NK-92 (cell line): Measurements from ENCODE around the gene RHOV.

ENCODE experiments used
- DNase-seq: peaks from one replicate; lab custom pipeline; 2025; ENCODE audit not compliant: unreplicated experiment; lab: John Stamatoyannopoulos, UW

Gene RHOV, protein sequence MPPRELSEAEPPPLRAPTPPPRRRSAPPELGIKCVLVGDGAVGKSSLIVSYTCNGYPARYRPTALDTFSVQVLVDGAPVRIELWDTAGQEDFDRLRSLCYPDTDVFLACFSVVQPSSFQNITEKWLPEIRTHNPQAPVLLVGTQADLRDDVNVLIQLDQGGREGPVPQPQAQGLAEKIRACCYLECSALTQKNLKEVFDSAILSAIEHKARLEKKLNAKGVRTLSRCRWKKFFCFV

DNA sequence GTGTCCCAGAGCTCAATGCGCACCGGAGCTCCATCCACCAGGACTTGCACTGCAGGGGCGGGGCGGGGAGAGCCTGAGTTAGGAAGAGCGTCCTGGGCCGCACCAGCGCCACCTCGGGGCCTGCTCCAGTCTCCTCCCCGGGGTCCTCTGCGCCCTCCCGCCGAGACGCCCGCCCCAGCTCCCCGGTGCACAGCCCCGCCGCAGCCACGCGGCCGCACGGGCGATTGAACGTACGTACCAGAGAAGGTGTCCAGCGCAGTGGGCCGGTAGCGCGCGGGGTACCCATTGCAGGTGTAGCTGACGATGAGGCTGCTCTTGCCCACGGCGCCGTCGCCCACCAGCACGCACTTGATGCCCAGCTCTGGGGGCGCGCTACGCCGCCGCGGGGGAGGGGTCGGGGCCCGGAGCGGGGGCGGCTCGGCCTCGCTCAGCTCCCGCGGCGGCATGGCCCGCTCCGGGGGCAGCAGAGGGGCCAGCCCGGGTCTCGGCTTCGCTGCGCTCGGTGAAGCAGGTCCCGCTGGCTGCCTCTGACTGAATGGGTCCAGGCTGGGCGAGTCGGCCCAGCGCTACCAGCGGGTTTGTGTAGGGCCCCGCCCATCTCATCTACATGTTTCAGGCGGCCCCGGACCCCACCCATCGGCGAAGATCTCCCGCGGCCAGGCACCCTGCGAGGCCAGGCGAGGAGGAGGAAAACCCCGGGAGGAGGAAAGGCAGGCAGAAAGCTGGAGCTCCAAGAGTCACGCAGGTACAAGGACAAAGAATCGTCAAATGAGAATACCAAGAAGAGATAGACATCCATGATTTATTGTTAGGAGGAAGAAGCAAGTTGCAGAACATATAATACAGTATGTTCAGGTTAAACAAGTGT lies at the start of gene RHOV:
TSS of gene RHOV (minus strand) at position 541 of the 868 bp plus-strand sequence. CDS start at position 446, 95 bp downstream.
- DNase-seq = no peak

DNA sequence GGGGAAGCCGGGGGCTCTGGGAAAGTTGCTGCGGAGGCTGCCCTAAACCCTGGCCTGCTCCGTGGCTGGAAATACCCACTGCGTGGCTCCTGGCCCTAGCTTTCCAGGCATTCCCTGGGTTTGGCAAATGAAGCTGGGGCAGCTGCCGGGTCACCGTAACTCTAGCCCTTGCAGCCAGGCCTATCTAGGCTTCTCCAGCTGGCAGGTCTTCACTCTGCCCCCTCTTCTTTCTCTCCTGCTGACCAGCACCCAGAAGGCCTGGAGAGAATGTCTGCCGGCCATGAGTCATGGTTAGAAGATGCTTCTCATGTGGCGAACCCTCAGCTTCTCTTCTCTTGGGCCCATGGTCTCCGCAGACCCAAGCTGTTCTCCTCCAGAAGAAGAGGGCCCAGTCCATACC lies 49.5 kb upstream of the RHOV start:
- DNase-seq = no peak

DNA sequence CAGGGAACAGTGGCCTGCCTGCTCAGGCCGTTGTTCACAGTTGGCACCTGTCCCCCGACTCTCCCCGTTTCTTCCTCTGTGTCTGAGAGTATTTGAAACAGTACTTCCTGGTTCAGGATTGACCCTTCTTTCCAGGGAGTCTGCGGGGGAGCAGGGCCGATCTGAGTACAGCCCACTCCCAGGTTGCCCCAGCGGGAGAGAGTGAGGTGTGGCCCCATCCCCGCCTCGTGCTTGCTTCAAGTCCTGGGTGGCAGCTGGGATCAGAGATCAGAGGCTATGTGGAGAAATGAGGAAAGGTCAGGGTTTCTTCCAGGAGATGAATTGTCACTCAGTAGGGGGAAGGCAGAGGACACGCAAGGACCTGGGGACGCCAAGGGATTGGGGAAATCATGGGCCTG lies 48.6 kb upstream of the RHOV start:
- DNase-seq = no peak

DNA sequence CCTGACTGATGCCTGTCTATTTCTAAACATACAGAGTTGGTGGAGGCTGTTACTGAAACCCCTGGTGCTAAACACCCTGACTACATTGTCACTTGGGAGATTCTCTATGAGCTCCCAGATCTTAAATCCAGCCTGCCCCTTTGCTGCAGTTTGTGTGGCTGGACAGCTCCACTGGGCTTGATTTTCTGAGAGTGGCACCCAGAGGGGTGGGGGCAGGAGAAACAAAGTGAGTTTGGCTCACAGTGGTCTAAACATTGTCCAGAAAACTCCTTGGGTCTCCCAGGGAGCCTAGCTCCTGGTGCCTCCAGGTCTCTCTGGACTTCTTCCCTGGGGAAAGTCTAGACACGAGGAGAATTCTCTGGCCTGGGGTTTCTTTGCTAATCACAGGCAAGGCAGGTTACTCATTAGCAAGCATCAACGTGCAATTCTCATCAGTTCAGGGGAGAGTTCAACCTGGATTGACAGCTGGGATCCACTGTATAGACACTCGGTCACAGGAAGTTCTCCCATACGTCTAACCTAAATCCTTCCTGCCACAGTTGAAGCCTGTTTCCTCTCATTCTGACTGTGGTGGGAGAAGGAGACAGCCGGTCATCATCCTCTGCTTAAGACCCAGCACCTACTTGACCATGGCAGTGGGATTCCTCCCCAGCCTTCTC lies 48.0 kb upstream of the RHOV start:
- DNase-seq = no peak

DNA sequence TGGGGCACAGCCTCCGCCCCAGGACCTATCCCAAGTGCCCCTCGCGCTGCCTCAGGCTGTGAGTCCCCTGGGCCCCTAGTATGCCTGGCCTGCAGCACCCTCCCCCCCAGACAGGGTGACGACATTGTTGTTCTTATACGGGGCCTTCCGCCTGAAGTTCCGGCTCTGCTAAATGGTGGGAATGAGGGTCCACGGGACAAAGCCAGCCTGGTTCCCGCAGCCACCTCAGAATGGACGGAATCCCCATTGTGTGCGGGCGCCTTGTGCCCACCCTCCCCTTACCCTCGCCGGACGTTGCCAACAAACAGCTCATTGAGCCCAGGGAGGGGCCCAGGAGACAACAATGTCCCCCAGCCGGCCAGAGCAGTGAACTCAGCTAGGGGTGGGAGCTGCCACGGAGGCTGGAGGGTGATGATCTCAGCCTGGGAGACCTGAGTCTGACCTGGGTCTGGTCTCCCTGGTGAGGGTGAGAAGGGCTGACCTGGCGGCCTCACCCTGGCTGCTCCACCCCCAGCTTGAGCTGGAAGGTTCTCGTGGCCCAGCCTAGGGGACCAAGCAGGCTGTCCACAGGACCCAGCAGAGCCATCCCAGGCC lies 44.9 kb upstream of the RHOV start:
- no peak for DNase-seq

DNA sequence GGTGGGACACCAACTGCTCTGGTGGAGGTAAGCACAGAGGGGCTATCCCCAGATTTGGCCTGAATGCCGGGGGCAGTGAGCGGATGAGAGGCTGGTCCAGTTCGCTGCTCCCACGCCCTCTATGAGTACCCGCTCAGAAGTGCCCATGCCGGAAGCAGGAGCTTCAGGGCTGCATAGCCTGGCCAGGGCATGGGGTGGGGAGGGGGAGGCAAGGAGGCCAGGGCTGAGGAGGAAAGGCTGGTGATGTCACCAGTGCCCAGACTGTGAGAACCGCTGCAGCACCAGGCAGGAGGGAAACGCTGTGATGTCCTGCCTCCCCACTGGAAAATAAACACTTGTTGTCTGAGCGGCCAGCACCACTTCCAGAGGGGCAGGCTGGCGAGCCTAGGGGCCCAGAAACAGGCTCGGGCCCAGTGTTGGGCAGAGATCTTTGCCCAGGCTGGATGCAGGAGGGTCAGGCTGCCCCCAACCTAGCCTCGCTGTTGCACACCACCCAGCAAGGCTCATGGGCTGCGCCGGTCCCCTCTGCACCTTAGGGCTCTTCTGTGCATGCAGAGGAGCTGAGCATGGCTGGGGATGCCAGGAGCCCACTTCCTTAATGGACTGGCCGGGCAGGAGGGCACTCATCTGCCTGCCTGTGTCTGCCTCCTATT lies 44.2 kb upstream of the RHOV start:
- DNase-seq = no peak

DNA sequence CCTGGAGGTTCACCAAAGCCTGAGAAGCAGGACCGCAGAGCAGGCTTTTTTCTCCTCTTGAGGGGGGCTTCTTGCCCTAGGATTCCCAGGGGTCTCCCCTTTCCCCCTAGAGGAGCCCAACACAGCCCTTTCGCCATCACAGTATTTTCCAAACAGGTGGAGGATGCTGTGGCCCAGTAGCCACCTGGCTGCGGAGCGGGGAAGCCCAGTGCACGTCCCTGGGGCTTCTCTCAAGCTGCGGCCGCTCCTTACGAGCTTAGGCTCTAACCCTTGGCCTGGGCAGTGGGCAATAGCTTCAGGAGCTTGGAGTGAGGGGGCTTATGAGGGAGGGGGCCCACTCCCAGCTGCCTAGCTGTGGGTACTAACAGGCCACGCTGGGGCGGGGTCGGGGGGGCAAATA lies 43.6 kb upstream of the RHOV start:
- DNase-seq = no peak

DNA sequence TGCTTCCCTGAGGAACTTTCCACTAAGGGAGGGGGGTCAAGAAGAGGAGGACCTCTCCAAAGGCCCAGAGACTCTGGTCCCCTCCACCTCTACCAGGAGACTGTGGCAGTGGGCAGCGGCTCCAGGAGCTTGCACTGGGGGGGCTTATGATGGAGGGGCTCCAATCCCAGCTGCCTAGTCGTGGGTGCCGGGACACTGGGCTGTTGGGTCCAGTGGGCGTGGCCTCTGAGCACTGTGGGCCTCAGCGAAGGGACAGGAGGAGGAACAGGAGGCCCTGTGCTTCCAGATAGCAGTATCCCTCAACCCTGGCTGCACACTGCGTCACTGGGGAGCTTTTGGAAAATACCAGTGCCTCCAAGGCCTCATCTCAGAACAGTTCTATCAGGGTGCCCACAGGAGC lies 41.6 kb upstream of the RHOV start:
- no peak for DNase-seq

DNA sequence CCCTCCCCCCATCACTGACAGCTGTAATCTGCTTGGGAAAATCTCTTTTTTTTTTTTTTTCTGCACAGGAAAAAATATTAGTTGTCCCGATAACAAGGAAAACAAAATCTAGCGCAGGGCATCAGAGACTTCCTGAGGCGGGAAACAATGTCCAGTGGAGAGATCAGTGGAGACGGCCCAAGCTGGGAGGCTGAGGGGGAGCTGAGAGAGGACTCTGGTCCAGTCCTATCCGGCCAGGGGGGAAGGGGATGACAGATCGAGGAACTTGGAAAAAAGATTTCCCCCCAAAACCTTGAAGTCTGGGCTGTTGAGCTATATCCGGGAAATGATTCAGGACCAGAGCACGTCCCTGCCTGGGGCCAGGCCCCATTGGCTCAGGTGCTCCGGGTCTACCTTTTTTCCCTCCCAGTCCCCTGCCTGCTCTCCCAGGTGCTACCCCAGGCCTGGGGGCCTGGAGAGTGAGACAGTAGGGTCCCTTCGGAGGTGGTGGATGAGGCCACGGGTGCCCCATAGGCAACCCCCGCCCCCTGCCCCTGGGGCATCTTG lies 41.2 kb upstream of the RHOV start:
- DNase-seq = no peak

DNA sequence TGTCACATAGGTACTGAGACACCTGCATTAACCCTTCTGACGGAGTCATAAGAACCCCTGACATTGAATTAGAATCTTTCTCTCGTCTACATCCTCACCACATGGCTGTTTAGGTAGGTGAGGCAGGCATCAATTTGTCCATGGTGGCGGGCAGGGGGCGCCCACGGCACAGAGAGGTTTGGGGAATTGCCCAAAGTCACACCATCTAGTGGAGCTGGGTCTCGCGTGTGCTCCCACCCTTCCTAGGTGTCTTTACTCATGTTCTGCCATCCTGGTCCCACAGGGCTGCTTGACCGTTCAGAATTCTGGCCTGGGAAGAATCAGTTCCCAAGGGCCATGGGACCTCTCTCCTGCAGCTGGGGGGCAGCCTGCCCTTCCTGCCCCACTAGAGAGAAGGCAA lies 40.5 kb upstream of the RHOV start:
- no peak for DNase-seq

DNA sequence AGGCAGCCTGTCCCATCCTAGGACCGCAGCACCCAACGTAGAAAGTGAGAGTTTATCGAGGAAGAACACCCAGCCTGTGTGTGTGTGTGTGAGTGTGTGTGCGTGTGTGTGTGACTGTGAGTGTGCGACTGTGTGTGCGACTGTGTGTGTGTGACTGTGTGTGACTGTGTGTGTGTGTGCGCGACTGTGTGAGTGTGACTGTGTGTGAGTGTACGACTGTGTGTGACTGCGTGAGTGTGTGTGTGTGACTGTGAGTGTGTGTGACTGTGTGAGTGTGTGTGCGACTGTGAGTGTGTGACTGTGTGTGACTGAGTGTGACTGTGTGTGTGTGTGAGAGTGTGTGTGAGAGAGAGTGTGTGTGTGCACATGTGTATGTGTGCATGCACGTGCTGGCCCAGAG lies 40.0 kb upstream of the RHOV start:
- DNase-seq = no peak

DNA sequence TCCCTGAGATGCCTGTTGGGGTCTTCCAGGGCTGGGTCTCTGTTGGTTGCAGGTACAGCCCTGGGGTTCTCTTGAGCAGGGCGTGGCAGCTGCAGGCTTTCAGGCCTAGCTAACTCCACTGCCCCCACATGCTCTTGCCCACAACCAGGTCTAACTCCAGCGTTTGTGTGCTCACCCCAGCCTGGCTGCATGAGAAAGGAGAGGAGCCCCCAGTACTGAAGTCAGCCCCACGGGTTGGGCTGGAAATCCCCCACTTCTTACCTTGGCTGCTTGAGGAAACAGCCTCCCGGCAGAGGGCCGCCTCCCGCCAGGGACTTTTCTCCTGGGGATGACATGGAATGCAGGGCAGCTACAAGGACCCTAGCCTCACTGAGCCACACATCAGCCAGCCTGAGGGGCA lies 38.4 kb upstream of the RHOV start:
- no peak for DNase-seq

DNA sequence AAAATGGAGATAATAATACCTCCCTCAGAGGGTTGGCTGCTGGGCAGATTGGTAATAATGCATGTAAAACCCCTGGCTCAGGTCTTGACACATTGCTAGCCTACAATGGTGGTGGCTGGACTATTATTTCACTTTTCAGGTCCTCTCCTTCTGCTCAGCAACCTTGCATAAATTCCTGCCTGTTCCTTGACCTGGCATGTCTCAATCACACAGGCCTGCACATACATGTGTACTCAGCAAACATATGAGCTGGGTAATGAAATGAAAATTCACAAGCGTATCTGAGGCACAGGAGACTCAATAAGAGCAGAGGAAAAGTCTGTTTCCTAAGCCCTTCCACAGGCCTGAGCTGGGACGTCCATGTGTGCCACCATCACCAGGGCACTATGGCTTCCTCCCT lies 37.7 kb upstream of the RHOV start:
- DNase-seq = no peak

DNA sequence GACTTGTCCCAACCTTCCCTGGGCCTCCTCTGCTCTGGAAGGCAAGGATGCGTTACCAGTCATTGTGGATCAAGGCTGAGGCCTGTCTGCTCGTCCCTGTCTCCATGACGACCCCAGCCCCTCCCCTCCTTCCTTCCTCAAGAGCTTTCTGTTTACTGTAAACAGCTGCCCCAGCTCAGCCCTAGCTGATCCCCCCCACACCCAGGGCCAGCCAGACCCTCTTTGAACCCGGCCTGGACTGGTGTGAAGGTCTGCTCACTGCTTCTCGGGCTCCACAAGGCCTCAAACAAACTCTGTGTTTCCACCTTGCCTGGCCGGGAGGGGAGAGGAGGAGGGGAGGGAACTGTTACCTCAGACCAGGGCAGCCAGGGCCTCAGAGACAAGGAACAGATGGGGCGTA lies 37.1 kb upstream of the RHOV start:
- no peak for DNase-seq

DNA sequence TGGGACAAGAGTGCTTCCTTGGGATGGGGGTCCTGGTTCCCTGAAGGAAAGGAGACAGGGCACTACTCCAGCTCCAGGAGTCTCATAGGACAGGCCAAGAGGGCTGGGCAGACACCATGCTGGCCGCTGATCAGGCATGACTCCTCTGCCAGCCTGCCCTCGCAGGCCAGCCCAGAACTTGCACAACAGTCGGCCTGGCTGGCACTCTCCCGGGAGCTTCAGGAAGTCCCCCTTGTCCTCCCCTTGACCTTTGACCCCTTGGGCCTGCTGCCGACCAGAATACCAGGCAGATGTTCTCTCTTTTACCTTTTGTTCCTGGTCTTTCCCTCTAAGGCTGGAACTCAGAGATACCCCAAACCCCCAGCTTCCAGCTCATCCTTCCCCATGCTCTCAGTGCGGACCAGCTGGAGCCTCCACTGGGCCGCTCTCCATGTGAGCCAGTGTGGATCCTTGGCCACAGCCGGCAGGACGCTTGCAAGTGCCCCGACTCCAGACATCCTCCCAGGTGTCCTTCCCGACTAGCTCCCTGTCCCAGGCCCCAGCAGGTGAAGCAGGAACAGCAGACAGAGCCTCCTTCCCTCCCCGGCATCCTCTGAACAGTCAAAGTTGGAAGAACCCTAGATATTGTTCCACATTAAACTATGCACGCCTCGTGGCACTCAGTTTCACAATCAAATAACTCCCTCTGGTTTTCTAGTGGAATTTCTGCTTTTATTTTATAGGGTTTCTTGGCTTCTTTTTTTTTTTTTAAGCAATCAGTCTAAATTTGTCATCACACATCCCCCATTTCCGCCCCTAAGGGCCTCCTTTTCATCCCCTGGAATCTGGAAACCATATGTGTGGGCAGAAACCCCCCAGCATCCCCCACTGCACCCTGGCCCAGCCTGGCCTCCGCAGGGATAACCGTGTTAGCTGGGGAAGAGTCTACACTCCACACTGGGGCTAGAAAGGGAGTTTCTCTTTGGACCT lies 35.9 kb upstream of the RHOV start:
- no peak for DNase-seq

DNA sequence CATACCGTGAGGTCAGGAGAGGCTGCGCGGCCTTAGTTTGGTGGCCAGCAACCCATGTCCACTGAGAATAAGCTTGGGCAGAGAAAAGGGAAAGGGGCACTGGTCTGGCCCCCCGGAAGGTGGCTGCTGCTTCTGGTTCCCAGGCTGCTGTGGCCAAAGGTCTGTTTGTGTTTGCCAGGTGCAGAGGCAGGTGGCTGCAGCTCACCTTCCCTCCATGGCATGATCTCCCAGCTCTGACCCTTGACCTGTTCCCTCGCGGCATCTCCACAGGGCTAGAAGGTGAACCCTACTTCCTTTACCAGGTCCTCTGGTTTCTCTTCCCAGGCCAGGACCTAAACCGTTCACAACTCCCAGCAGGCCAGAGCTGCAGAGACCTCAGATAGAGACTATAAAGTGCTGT lies 34.1 kb upstream of the RHOV start:
- no peak for DNase-seq

DNA sequence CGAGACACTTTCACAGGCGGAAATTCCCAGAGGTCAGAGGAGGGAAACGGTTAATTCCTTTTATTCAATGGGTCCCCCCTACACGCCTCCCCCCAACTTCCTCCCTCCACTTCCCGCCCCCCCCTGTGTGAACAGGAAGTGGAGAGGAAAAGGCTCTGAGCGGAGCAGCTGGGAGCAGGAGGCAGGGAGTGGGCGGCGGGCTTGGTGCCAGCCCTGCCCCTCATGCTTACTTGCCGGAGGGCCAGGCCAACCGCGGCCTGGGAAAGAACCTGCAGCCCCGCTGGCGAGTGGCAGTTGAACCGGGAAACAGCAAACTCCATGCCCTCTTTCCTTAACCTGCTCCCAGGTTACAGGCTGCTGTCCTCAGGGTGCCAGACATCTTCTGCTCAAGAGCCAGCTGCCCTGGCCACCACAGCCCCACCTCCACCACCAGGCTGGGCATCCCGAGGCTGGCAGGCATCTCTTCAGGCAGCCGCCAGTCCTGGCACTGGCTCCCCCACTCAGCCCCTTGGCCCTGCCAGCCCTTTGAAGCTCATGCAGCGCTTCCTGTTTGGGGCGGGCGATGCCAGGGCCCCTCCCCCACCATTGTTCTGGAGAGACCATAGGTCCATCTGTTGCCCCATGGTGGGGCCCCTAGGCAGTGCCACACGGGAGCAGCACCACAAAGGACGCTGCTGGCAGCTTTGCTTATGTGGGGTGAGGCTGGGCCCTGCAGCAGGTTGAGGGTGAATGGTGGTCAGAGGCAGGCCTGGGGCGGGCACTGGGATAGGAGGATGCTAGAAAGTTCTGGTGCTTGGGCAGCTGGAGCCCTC lies 33.2 kb upstream of the RHOV start:
- DNase-seq = no peak

DNA sequence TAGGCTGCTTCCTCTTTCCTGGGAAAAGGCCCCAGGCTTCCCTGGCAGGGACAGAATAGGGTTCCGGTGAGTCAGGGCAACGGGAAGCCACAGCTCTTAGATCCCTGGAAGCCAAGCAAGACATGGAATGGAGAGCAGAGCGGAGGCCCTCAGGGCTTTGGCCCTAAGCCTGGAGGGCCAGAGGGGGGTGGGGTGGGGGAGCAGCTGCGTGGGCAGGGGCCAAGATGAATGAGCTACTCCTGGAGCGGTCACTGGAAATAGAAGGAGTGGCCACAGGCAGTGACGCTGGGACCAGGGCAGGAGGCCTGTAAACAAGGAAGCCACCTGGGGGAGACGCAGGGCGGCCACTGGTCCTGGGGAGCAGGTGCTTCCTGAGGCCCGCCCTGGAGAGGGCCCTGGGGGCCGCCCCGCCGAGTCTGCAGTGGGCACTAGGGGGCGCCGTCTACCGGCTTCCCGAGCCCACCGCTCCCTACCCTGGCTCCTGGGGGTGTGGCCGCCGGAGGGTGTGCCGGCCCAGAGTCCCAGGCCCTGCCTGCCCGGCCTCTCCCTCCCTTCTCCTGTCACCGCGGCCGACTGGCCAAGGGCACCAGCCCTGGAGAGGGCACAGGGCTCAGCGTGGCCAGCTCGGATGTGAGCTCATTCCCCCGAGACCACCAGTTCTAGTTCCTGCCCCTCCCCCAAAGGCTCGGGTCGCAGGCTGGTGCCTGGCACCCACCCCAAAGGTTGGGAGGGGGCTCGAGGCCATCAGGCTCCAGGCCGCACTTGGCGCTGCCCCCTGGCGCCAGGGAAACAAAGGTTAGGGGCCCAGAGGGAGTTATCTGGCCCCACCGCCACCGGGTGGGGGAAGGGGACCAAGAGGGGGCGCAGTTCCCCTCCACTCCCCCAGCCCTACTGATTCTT lies 32.3 kb upstream of the RHOV start:
- no peak for DNase-seq
